ENCODE measurements around the gene HPN.

The HPN gene

DNA sequence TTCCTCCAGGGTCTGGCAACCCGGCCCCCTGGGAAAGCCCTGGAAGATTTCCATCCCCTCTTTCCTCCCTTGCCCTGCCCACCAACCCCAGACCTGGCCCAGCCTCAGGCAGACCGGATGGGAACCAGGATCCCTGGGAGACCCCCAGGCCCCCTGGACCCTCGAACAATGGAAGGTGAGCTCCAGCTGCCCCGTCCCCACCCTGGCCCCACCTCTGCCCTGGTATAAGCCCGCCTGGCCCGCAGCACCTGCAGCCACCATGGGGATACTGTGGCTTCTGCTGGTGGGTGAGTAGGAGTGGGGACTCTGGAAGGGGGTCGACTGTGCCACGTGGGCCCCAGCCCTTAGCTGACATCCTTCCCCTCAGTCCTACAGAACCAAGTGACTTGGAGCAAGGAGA, 32.4 kb downstream of the HPN start:
- no peak overlapping the region for H3K4me3 ChIP-seq (ENCODE audit: low read length)

GRCh38 chr19:35074426-35075201, 33.1 kb downstream of the HPN start:
- Histone ChIP-seq H4K20me1 (ENCODE audit: insufficient read depth, low read length) (no peaks in the 10 kb centered on the region), H3K9ac (ENCODE audit: low read length) (no peak overlapping the region), H2AFZ (ENCODE audit: low read depth, low read length) (no peak overlapping the region), H3K4me3 (ENCODE audit: low read length) (no peak overlapping the region), H3K79me2 (ENCODE audit: low read length) (no peaks in the 10 kb centered on the region), H3K27ac (ENCODE audit: low read length) (no peak overlapping the region), H3K36me3 (replicated peaks; ENCODE audit: low read depth, low read length) (no peaks in the 10 kb centered on the region), H3K9me3 (ENCODE audit: insufficient read depth, low read length) (no peaks in the 10 kb centered on the region), H3K4me2 (ENCODE audit: low read length) (no peak overlapping the region), H3K27me3 (ENCODE audit: low read depth, low read length) (peaks cover 18% of the 10 kb centered on the region; the same call in 1 of the 2 replicates), H3K4me1 (ENCODE audit: low read length) (peaks cover 2% of the 10 kb centered on the region)
- TF ChIP-seq CTCF (IDR thresholded peaks at IDR 0.05; ENCODE audit: low read depth, low read length) (no peak), EZH2phosphoT487 (IDR thresholded peaks at IDR 0.05; ENCODE audit: low read depth) (no peak)

More for the DNA sequence above, 32.4 kb downstream of the HPN start:
- no peak overlapping the region for H3K27ac ChIP-seq (ENCODE audit: low read length)
- TF ChIP-seq EZH2phosphoT487 (IDR thresholded peaks at IDR 0.05; ENCODE audit: low read depth) (no peak), CTCF (IDR thresholded peaks at IDR 0.05; ENCODE audit: low read depth, low read length) (no peak)
- H3K36me3 ChIP-seq (replicated peaks; ENCODE audit: low read depth, low read length): no peaks in the 10 kb centered on the region
- no peak overlapping the region for H2AFZ ChIP-seq (ENCODE audit: low read depth, low read length)
- no peaks in the 10 kb centered on the region for H3K9me3 ChIP-seq (ENCODE audit: insufficient read depth, low read length)
- H3K27me3 ChIP-seq (ENCODE audit: low read depth, low read length): peaks cover 18% of the 10 kb centered on the region; the same call in 1 of the 2 replicates
- H3K79me2 ChIP-seq (ENCODE audit: low read length): no peaks in the 10 kb centered on the region
- no peak overlapping the region for H3K9ac ChIP-seq (ENCODE audit: low read length)
- H3K4me1 ChIP-seq (ENCODE audit: low read length): peaks cover 8% of the 10 kb centered on the region
- H4K20me1 ChIP-seq (ENCODE audit: insufficient read depth, low read length): no peaks in the 10 kb centered on the region
- H3K4me2 ChIP-seq (ENCODE audit: low read length): no peak overlapping the region

DNA sequence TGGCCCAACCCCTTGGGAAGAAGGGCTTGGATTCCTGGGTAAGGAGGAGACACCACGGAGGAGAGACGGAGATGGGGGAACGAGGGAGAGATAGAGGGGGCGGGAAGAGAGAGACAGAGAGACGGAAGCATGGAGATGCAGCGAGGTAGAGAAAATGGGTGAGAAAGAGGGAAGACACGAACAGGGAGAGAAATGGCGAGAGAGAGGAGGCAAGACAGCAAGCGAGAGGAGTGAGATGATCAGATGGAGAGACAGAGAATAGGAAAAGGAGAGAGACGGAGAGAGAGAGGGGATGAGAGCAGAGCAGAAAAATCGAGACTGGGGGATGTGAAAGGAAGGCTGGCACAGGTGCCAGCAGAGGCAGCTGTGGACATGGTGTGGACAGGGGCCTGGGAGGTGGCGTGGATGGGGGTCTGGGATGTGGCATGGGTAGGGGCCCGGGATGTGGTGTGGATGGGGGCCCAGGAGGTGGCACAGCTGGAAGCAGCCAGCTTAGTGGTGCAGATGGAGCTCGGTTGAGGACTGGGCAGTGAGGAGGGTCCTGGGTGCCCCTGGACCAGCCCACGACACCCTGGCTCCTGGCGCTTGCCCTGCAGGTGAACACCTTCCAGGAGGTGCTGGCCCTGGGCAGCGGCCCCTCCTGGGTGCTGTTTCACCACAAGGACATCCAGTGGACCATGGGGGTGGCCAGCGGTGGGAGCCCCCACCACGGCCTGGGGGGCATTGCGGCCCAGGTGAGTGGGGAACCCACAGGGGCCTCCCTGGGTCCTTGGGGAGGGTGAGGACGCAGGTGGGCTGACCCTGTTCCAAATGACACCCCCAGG, 33.9 kb downstream of the HPN start:
- Histone ChIP-seq H3K36me3 (replicated peaks; ENCODE audit: low read depth, low read length) (no peaks in the 10 kb centered on the region), H3K27me3 (ENCODE audit: low read depth, low read length) (peaks cover 11% of the 10 kb centered on the region; the same call in 1 of the 2 replicates), H3K4me2 (ENCODE audit: low read length) (no peak overlapping the region)

More for the DNA sequence above, 33.9 kb downstream of the HPN start:
- no peaks in the 10 kb centered on the region for H3K9me3 ChIP-seq (ENCODE audit: insufficient read depth, low read length)
- H3K79me2 ChIP-seq (ENCODE audit: low read length): no peaks in the 10 kb centered on the region
- no peak overlapping the region for H2AFZ ChIP-seq (ENCODE audit: low read depth, low read length)
- H3K4me3 ChIP-seq (ENCODE audit: low read length): no peak overlapping the region
- no peaks in the 10 kb centered on the region for H4K20me1 ChIP-seq (ENCODE audit: insufficient read depth, low read length)
- H3K4me1 ChIP-seq (ENCODE audit: low read length): no peaks in the 10 kb centered on the region
- H3K9ac ChIP-seq (ENCODE audit: low read length): no peak overlapping the region
- H3K27ac ChIP-seq (ENCODE audit: low read length): no peak overlapping the region
- TF ChIP-seq EZH2phosphoT487 (IDR thresholded peaks at IDR 0.05; ENCODE audit: low read depth): no peak
- no peak for TF ChIP-seq CTCF (IDR thresholded peaks at IDR 0.05; ENCODE audit: low read depth, low read length)

Measured in OCI-LY3 (cell line).